GM23248 (cell line): ENCODE data around the gene NAGK. TPM values are rescaled to one million over a fixed set of nuclear protein-coding genes. Genes with fewer than 3 reads are reported as not detected.
"Not testable (repeated sequence)": the region's sequence is repeated elsewhere in the genome, so short reads cannot be mapped to it uniquely, and the experiment has no call there.

Experiments used
- DNase-seq: peaks from one replicate; pipeline ENCODE4 v3.0.0-alpha.2; 2015
- H2AFZ ChIP-seq: fragments of 200-600 bp; sonication (generic); 2 replicates; pipeline ENCODE4 v1.6.1; 2016; ENCODE audit warnings: antibody characterized with exemption
- H3F3A ChIP-seq: fragments of 200-600 bp; sonication (generic); 2 replicates; pipeline ENCODE4 v1.6.1; 2016; ENCODE audit warnings: mild to moderate bottlenecking, antibody characterized with exemption, mixed run types; ENCODE audit not compliant: insufficient read depth
- H3K27ac ChIP-seq: fragments of 200-600 bp; sonication (generic); 2 replicates; pipeline ENCODE4 v1.5.1; 2016; ENCODE audit warnings: mild to moderate bottlenecking
- H3K27me3 ChIP-seq: fragments of 200-600 bp; sonication (generic); replicated peaks from 2 replicates; pipeline ENCODE4 v1.6.1; 2016; ENCODE audit warnings: mild to moderate bottlenecking; ENCODE audit not compliant: insufficient read depth
- H3K36me3 ChIP-seq: fragments of 200-600 bp; sonication (generic); 2 replicates; pipeline ENCODE4 v1.6.1; 2016; ENCODE audit warnings: low read depth, mild to moderate bottlenecking
- H3K4me1 ChIP-seq: fragments of 200-600 bp; sonication (generic); 2 replicates; pipeline ENCODE4 v1.6.1; 2016; ENCODE audit warnings: mild to moderate bottlenecking; ENCODE audit not compliant: insufficient read depth
- H3K4me2 ChIP-seq: fragments of 200-600 bp; sonication (generic); one replicate; pipeline ENCODE4 v1.6.1; 2016; ENCODE audit warnings: mild to moderate bottlenecking; ENCODE audit not compliant: unreplicated experiment
- H3K4me3 ChIP-seq: fragments of 200-600 bp; sonication (generic); 2 replicates; pipeline ENCODE4 v1.5.1; 2016; ENCODE audit warnings: mild to moderate bottlenecking
- H3K79me2 ChIP-seq: fragments of 200-600 bp; sonication (generic); 2 replicates; pipeline ENCODE4 v1.6.1; 2016; ENCODE audit warnings: mild to moderate bottlenecking; ENCODE audit not compliant: insufficient read depth
- H3K9ac ChIP-seq: fragments of 200-600 bp; sonication (generic); 2 replicates; pipeline ENCODE4 v1.6.1; 2016; ENCODE audit warnings: mild to moderate bottlenecking
- H3K9me2 ChIP-seq: fragments of 200-600 bp; sonication (generic); 2 replicates; pipeline ENCODE4 v1.6.1; 2016; ENCODE audit warnings: mixed run types, mild to moderate bottlenecking, moderate library complexity; ENCODE audit not compliant: insufficient read depth
- H3K9me3 ChIP-seq: fragments of 200-600 bp; sonication (generic); one replicate; pipeline ENCODE4 v1.6.1; 2017; ENCODE audit warnings: low read depth
- H4K20me1 ChIP-seq: fragments of 200-600 bp; sonication (generic); 2 replicates; pipeline ENCODE4 v1.6.0; 2016; ENCODE audit not compliant: insufficient read depth
- EZH2 ChIP-seq: fragments of 200-600 bp; sonication (generic); IDR thresholded peaks from 2 replicates; pipeline ENCODE4 v1.6.1; 2018; ENCODE audit warnings: antibody characterized with exemption, mild to moderate bottlenecking; ENCODE audit not compliant: insufficient read depth, poor library complexity, severe bottlenecking
- EZH2phosphoT487 ChIP-seq: fragments of 200-600 bp; sonication (generic); IDR thresholded peaks from 2 replicates; pipeline ENCODE4 v1.6.1; 2018; ENCODE audit warnings: antibody characterized with exemption, moderate library complexity, mild to moderate bottlenecking, low read depth; ENCODE audit not compliant: insufficient read depth
- WGBS, 2 experiments: methylation state at CpG; one replicate each; pipeline ENCODE4 v1.1.6; 2015 to 2017; ENCODE audit warnings: low lambda C conversion rate in 2 of 2, low coverage in 1 of 2; ENCODE audit errors: missing lambda C conversion rate in 2 of 2; 5-methylcytosine and 5-hydroxymethylcytosine counted together
- in situ Hi-C: fragments of 300-500 bp; cut with MboI; formaldehyde crosslinking; loops from 2 replicates; pipeline ENCODE4 v1.15.0; 2020
- polyA plus RNA-seq: library from polyadenylated mRNA; unstranded; fragments of >200 nt; fragmentation: Nextera tagmentation; extraction: Ambion mirVana; gene quantifications from 2 replicates; pipeline ENCODE4 v1.2.1, GENCODE V29; 2016
- total RNA-seq: library from RNA; depleted of rRNA; stranded (reverse); fragments of >200 nt; shearing (Covaris generic); gene quantifications from 2 replicates; pipeline ENCODE4 v1.2.3, GENCODE V29; 2014

The NAGK gene
- total and polyA plus RNA-seq, 2 experiments from 2014 or later: 86.4 to 136 TPM

GRCh38 chr2:71048096-71048495, 20.4 kb upstream of the NAGK start:
- 46 to 51% methylated on average over 7 of the region's 7 CpGs for WGBS, 2 experiments
- no peaks in the 10 kb centered on the region for H3K79me2 ChIP-seq
- H4K20me1 ChIP-seq: no peaks in the 10 kb centered on the region

GRCh38 chr2:71049704-71050360, 18.6 kb upstream of the NAGK start:
- 62 to 68% methylated on average over 10 of the region's 10 CpGs for WGBS, 2 experiments
- H3K4me2 ChIP-seq, H3K79me2 ChIP-seq, H2AFZ ChIP-seq, H3K27ac ChIP-seq, DNase-seq, H3K9ac ChIP-seq, H3F3A ChIP-seq, H3K27me3 ChIP-seq, H3K4me3 ChIP-seq, H3K4me1 ChIP-seq, H3K36me3 ChIP-seq, H4K20me1 ChIP-seq, H3K9me2 ChIP-seq, H3K9me3 ChIP-seq, in situ Hi-C loops: not testable (repeated sequence)

More at GRCh38 chr2:71048096-71048495, 20.4 kb upstream of the NAGK start:
- H3K4me3 ChIP-seq: no peak overlapping the region
- no peak overlapping the region for H3K4me2 ChIP-seq
- H3K36me3 ChIP-seq: no peaks in the 10 kb centered on the region
- no peak overlapping the region for H3K27ac ChIP-seq
- H3K27me3 ChIP-seq: no peaks in the 10 kb centered on the region
- H3K4me1 ChIP-seq: no peaks in the 10 kb centered on the region
- H3K9me3 ChIP-seq: no peaks in the 10 kb centered on the region
- no peaks in the 10 kb centered on the region for H3F3A ChIP-seq
- no peak for DNase-seq
- H3K9ac ChIP-seq: no peak overlapping the region
- no peak overlapping the region for H2AFZ ChIP-seq
- TF ChIP-seq EZH2: no peak
- TF ChIP-seq EZH2phosphoT487: no peak
- H3K9me2 ChIP-seq: no peaks in the 10 kb centered on the region
- in situ Hi-C loops: no loop called here

GRCh38 chr2:71055206-71055740, 13.2 kb upstream of the NAGK start:
- H3K36me3 ChIP-seq, H3K9ac ChIP-seq, H3F3A ChIP-seq, H3K79me2 ChIP-seq, H3K27me3 ChIP-seq, H3K4me1 ChIP-seq, H4K20me1 ChIP-seq, H2AFZ ChIP-seq, H3K4me2 ChIP-seq, H3K9me3 ChIP-seq, DNase-seq, H3K9me2 ChIP-seq, in situ Hi-C loops, H3K27ac ChIP-seq, H3K4me3 ChIP-seq: not testable (repeated sequence)
- 58 to 64% methylated on average over 10 of the region's 10 CpGs for WGBS, 2 experiments

GRCh38 chr2:71060211-71060610, 8.2 kb upstream of the NAGK start:
- 68 to 76% methylated on average over 2 of the region's 2 CpGs for WGBS, 2 experiments
- Histone ChIP-seq H3F3A (no peaks in the 10 kb centered on the region), H3K79me2 (no peaks in the 10 kb centered on the region)

GRCh38 chr2:71060871-71061270, 7.6 kb upstream of the NAGK start:
- in situ Hi-C loops: no loop called here
- Histone ChIP-seq H3K27ac (no peak overlapping the region), H3K36me3 (no peaks in the 10 kb centered on the region), H3K9me3 (no peaks in the 10 kb centered on the region), H3F3A (no peaks in the 10 kb centered on the region), H3K4me2 (peak overlapping the region; percentile 10), H3K9me2 (no peaks in the 10 kb centered on the region), H3K4me1 (peaks cover 7% of the 10 kb centered on the region; the same call in 1 of the 2 replicates), H2AFZ (no peak overlapping the region), H3K9ac (no peak overlapping the region), H3K27me3 (no peaks in the 10 kb centered on the region), H4K20me1 (no peaks in the 10 kb centered on the region), H3K4me3 (no peak overlapping the region), H3K79me2 (no peaks in the 10 kb centered on the region)
- WGBS, 2 experiments: 4 to 5% methylated on average over 3 of the region's 3 CpGs
- TF ChIP-seq EZH2: no peak
- no peak for TF ChIP-seq EZH2phosphoT487
- peak; percentile 63 for DNase-seq

More at GRCh38 chr2:71060211-71060610, 8.2 kb upstream of the NAGK start:
- H2AFZ ChIP-seq: no peak overlapping the region
- no peak overlapping the region for H3K4me2 ChIP-seq
- no peak overlapping the region for H3K27ac ChIP-seq
- no peaks in the 10 kb centered on the region for H3K9me2 ChIP-seq
- H3K4me1 ChIP-seq: peaks cover 7% of the 10 kb centered on the region; the same call in 1 of the 2 replicates
- no peak for DNase-seq
- TF ChIP-seq EZH2: no peak
- TF ChIP-seq EZH2phosphoT487: no peak
- no peak overlapping the region for H3K4me3 ChIP-seq
- H3K27me3 ChIP-seq: no peaks in the 10 kb centered on the region
- H4K20me1 ChIP-seq: no peaks in the 10 kb centered on the region
- no peaks in the 10 kb centered on the region for H3K36me3 ChIP-seq
- H3K9ac ChIP-seq: no peak overlapping the region
- no peaks in the 10 kb centered on the region for H3K9me3 ChIP-seq
- in situ Hi-C loops: no loop called here
